ENCODE results near the gene IQGAP2.

IQGAP2 gene

DNA sequence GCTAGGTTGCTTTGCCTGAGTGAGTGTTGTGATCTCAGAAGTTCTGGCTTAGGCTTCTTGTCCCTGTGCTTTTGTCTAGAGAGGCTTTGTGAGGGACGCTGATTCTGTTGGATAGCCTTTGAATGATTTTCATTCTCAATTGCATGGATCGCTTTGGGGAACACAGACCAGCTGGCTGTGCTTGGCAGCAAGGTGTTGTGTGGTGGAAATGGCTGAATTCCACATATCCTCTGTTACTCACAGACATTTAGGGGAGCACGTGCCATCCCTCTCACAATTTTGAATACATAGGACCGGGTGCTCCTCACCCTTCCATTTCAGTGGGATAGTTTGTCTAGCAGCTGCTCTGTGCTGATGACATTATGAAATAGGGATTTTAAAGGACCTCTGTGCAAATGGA lies 76.2 kb downstream of the IQGAP2 start:
- no peak for DNase-seq

DNA sequence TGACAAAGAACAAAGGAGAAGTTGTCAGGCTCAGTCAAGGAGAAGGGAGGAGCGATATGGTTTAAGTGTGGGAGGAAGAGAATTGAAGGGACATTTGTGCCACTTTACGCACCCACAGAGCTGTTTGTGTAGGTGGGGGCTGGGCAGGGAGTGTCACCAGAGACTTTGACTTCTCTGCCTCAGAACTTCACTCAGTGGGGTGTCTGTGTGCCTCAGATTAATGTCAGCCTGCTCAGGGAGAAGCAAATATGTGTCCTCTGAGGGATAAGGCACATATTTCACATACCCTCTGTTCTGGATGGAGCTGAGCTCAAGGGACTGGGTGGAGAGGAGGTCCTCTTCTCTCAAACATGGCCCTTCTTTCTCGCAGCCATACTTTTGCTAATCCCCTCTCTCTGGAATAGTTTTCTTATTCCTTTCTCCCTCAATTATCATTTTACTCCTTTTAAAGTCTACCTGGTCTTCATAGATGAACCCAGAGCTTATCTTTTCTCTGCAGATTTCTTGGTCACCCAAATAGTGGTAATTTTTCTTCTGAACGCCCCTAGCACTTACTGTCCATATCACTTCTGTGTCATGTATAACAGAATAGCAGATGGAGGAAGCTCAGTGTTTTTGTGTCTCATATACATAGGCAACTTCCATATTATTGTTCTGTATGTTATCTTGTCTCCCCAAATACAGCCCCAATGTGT lies 77.0 kb downstream of the IQGAP2 start:
- DNase-seq: no peak

DNA sequence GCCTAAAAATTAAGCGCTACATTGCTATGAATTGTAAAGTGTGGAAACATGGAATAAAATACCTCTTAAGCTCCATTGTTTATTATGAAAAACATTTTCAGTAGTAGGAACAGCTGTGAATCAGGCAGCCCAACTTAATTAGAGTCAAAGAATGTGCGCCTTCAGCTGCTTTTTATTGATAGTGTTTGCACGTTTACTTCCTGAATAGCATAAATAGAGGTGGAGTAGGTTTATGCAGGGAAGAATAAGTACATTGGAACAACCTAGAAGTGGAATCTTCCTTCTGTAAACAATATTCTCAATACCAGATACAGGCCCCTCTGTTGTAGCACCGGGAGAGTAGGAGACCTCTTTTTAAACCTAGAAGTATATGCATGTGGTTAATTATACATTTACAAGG lies 79.9 kb downstream of the IQGAP2 start:
- DNase-seq: no peak

DNA sequence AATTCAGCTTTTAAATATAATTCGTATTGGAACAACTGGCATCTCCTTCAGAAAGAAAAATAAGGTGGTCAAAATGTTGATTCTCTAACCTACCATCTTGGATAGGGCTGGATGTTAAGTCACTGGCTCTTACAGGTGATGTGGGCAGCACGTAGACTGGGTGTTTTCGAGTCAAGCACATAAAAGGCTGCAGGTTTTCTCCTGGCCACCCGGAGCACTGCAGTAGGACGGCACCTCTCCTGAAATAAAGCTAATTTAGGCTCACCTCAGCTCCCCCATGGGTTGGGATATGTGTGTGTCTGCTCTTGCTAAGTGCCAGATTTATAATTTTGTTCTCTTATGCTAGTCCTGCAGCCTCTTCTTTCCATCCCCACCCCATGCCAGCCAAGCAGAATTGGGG lies 80.3 kb downstream of the IQGAP2 start:
- DNase-seq: no peak

DNA sequence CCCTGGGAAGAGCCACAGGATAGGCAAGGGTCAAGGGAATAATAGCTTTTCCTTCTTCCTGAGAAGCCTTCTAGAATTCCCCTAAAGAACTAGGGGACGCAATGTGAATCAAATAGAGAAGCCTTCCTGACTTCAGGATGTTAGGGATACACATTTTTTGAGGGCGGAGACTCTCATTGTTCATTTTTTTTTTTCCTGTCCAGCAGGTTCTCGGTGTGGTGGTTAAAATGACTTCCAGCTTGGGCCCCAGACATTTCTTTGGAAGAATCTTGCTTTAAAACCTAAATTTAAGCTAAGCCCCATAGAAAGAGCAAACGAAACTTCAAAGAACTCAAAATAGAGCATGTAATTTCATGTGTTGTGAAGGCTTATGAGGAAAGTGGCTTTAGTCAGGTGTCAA lies 80.8 kb downstream of the IQGAP2 start:
- DNase-seq: no peak

DNA sequence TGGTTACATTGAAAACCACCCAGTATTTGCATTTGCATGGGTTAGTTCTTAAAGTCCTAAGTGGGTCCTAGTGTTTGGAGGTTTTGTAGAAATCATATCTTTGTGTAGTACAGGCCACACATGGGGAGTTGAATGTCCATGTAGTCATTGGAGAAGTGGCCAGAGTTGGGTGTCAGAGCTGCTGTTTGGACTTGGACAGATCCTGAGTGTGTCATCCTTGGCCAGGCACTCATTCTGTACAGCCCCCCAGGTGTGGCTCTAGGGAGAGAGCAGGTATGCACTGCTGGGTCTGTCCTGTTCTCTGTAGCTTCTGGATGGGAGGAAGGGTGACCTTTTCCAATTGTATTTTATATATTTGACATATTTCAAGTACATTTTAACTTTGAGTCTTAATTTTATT lies 82.4 kb downstream of the IQGAP2 start:
- no peak for DNase-seq

DNA sequence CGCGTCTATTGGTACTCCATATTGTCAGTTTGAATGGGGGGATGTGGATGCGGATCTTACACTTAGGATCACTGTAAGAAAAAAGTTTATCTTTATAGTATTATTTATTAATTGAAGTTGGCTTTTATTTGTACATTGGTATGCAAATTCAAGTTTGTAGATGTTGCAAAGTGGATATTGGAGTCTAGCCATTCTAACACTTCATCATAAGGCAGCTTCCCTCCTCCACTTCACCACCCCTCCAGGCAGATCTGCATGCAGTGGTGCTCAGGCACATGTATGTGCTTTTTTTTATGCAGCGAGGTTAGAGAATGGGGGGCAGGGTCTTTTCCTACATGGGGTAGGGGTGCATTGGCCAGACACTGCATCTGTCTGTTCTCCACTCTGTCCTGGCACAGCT lies 84.3 kb downstream of the IQGAP2 start:
- no peak for DNase-seq

DNA sequence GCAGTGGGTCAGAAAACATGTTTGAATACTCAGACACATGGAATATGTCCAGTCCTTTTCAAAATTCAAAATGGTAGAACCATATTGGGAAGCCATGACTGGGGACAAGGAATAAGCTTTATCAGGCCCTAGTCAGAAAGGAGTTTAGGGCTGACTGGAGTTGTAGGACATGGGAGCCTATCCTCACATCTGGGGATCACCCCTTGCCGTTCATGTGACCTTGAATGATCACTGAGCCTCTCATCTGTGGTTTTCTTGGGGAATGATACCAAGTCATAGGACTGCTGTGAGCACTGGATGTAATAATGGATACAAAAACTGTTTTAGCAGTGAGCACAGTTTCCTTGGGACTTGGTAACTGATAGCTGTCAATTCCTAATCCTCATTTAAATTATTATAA lies 84.7 kb downstream of the IQGAP2 start:
- DNase-seq: no peak

DNA sequence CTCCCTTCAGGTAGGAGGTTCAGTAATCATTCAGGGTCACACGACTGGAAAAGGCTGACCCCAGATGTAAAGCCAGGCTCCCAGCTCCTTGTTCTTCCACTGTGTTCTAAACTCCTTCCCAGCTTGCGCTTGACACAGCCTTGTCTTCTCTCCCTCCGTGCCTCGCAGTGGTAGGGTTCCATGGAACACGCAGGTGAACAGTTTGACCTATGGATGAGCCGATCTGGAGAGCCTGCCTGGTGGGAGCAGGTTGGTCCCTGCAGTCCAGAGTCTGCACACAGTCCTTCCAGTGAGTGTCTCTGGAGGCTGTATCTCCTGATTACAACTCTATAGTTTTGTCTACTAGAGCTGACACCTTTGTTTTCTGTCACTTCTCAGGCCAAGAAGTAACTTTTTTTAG lies 85.9 kb downstream of the IQGAP2 start:
- no peak for DNase-seq

DNA sequence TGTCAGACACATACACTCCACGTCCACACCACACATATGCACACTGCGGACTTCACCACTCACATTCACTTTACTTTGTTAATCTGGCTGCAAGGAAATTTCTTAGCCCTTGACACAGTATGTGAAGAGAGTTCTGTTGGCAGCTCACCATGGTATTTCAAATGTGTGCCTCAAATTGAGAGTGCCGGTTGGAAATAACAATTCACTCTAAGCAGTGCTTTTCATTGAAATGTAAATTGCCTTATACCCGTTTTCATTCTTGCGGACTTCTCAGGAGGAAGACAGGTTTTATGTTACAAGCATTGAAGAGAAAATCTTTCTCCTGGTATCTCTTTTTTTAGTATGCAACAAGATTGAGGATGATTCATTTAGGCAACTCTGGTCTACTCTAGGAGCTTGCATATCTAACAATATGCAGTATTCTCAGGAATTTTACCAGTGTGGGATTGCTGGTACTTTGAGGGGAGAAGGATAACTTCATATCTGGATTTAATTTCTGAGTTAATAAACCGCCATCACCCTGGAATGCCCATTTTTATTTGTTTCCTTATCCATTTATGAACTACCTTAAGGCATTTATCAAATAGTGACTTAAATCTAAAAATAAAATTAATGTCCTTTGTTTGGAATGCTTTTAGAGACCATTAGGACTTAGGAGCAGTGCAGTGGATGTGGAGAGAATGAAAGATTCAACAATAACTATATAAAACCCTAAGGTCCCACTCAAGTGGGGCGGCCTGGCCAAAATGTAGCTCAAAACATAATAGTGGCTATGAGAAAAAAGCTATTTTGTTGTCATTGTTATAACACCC lies 87.0 kb downstream of the IQGAP2 start:
- no peak for DNase-seq

DNA sequence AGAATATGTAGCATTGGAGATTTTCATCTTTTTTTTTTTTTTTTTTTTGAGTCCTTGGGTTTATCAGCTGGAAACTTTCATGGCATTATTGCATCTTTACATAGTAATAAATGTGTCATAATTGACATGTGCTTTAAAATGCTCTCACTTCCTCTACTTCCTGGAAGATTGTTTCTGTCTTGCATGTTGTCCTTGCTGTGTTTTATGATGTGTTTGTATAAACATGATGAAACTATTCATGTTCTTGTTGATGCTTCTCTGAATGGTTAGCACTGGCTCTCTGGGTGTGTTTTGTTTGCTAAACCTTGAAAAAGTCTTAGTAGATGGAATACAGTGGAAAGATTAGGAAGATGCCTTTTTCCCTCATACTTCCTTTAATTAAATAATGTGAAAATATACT lies 87.9 kb downstream of the IQGAP2 start:
- no peak for DNase-seq

DNA sequence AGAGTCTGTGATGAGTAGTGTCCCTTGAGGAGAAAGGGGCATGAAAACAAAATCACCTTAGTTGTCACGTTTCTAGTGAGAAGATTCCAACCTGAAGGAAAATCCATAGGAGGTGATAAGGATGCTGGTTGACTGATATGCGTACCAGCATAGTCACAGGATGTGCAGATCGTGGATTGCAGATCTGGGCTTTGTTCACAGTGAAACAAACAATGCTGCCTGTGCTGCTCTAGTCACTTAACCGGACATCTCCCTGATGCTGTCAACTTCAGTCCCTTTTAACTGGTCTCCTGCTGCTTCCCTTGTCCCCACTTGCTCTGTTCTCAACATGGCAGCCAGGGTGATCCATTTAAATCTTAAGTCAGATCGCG lies 89.7 kb downstream of the IQGAP2 start:
- DNase-seq: no peak

DNA sequence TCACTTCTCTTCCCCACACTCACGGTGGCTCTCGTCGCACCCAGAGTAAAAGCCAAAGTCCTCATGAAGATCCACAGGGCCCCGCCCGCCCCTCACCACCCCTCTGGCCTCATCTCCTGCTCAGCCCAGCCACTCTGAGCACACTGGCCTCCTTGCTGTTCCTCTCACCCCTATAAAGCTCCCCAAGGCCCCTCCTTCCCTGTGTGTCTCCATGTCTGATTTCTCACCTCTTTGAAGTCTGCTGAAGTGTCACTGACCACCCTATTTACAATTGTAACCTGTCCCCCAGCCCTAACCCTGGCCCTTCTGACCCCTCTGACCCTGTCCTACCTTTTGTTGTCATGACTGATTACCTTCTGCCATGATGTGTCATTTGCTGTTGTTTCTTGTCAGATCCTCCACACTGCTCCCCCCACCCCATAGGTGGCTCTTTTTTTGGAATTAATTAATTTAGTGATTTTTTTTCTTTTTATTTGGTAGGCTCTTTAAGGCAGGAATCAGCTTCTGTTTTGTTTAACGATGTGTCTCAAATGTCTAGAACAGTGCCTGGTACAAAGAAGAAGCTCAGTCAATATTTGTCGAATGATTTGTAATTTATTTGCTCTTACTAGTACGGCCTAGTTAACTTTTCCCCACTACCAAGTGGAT lies 90.2 kb downstream of the IQGAP2 start:
- DNase-seq: no peak

DNA sequence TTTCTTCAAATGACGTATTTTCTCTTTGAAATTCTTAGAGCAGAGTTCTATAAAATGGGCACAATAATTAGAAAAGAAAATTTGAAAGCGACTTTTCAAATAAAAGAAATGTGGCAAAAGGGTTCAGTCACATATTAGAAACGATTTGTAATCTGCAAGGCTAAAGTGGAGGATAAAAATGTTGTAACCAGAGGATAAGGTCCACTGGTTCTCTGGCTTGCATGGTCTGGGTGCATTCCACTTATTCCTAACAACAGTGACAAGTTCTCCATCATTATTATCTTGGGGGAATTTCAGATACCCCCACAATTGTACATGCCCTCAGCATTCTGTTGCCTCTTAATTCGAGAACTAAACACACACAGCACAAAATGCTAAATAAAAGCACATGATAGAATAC lies 91.1 kb downstream of the IQGAP2 start:
- no peak for DNase-seq

DNA sequence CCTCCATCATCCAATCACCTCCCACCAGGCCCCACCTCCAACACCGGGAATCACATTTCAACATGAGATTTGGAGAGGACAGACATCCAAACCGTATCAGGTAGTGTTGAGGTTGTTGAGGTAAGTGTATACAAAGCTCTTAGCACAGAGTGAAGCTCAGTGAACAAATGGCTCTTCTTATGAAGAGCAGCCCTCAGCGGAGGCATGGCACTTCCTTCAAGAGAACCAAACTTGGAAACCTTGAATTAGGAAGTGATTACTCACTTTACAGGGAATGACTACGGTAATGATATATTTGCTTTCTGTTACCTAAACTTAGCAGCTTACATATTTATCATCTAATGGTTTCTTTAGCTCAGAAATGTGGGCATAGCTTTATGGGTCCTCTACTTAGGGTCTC lies 92.8 kb downstream of the IQGAP2 start:
- no peak for DNase-seq

DNA sequence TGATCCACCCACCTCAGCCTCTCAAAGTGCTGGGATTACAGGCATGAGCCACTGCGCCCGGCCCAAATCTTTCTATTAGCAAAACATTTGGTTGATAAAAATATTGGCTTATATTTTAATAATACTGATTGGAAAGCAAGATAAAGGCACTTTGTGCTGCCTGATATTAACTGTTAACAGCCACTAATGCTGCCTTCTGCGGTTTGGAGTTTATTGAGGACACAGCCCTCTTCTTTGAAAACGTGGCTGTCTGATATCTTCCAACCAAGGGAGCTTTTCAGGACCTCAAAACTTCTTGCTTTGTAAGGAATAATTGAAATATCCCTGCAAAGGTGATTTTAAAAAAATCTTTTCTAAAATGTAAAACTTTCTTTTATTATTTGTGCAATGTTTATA lies 94.0 kb downstream of the IQGAP2 start:
- DNase-seq: no peak

DNA sequence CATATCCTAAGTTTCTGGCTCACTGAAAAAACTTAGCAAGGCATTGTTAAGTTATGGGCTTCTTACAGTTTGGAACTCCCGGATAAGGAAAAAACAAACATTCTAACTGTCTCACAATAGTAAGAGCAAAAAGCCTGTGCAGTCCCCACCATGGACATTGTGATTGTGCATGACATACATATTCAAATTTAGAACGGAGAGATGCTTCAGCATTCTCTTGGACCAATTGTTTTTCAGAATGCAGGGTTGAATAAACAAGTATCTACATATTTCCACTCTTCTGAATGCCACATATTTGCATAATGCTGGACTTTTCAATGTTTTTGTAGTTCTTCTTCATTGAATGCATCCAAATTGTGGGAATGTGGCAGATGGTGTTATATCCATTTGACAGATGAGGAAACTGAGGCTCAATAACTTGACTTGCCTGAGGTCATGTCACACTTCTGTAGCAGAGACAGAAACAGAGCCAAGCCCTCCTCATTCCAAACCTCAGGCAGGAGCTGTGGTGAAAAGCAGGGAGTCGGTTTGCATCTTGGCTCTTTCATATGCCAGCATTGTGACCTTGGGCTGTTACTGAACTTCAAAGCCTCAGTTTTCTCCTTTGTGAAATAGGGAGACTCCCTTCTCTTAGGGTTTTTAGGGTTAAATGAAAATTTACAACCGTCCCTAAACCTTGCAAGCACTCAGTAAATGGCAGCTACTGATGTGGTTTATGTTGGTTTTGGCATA lies 95.1 kb downstream of the IQGAP2 start:
- no peak for DNase-seq

DNA sequence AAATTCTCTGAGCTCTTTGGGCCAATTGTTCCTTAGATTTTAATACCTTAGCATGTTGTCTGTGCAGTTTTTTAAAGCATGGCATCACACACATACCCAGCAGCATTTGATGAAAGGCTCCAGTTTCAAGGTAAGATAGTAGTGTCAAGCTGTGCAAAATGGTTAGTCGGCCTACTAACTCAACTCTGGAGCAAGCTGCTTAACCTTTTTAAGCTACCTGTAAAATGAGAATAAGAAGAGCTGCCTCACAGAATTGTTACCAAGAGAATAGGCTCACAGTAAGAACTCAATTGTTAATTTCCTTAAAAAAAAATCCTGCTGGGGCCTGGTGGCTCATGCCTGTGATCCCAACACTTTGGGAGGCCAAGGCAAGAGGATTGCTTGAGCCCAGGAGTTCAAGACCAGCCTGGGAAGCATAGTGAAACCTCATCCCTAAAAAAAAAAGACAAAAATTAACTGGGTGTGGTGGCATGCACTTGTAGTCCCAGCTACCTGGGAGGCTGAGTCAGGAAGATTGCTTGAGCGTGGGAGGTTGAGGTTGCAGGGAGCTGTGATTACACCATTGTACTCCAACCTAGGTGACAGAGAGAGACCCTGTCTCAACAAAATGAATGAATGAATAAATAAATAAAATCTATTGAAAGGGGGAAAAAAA lies 96.5 kb downstream of the IQGAP2 start:
- no peak for DNase-seq

DNA sequence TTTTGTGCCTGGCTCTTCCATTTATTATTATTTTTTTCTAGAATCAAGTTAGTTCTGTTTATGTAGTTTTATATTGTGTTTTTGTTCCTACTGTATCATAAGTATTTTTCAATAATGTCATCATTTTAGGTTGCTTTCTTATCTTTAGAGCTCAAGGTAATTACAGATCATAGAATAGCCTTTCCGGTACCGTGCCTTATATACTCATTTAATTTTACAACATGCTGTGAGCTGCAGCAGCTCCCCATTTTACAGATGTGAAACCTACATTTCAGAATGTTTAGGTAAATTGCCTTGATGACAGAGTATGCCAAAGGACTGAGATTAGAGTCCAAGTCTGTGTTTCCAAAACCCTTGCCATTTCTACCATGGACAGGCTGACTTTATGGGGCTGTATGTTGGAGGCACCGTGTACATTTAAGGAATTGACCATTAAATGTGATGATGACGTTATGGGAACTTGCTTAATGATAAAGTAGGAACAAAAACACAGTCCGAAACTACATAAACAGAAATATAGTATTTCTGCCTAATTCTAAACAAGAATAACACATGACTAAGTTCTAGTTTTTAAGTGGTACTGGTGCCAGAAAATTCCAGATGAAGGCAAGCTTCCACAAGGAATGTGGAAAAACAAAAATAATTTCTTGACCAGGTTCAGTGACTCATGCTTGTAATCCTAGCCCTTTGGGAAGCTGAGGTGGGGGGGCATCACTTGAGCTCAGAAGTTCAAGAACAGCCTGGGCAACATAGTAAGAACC lies 97.7 kb downstream of the IQGAP2 start:
- no peak for DNase-seq

DNA sequence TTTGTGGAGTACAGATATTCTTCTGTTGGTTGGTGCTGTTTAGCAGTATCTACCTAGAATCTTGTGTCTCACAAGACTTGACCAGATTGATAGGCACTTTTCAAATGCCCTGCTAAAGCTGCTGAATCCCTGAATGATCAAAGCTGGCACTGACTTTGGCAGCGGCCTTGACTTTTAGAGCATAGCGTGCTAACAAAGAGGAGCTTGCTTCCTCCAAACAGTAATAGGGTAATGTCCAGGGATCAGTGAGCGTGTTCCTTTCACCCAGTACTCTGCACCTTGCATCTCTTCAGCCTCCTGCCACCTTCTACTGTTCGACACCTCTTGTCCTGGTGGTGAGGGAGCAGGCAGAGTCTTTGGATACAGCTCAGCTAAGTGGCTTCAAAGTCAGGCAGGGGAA lies 100.8 kb downstream of the IQGAP2 start:
- no peak for DNase-seq

DNA sequence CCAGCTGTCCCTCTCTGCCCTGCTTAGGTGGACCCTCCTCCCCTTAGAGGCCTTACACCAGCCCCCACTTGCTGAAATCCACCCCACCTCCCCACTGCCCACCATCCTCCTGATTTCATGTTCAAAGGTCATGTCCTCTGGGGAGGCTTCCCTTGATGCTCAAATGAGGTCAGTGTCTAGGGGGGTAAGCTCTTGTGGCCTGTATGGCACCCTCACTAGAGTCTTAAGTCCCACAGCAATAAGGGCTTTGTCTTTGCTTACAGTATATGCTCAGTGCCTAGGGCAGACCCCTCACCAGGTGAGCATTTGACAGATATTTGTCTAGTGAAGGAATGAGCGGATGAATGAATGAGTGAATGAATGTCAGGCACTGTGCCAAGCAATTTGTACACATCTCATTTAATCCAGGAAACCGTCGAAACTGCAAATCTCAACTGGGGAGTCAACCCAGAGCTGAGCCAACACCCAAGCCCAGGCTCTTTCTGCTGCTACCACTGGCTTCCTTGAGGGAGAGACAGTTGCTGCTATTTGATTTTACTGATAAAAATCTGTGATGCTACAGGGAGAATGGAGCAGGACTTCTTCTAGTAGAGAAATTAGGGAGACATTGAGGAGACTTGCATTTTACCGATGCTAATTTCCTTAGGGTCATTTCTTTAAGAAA lies 101.9 kb downstream of the IQGAP2 start:
- no peak for DNase-seq

DNA sequence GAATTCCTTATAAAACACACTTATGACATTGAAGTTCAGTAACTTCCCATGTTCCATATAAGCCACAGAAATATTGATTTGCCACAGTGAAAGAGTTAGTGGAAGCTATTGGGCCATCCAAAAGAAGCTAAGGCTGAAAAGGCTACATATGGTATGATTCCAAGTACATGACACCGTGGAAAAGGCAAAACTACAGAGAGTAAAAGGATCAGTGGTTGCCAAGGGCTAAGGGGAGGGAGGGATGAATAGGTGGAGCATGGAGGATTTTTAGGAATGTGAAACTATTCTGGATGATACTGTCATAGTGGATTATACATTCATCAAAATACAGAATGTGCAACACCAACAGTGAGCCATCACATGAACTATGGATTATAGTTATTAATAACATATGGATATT lies 110.4 kb downstream of the IQGAP2 start:
- DNase-seq: no peak
